H1 (cell line): ENCODE results near the gene OBSCN. TPM values are rescaled to one million over a fixed set of nuclear protein-coding genes. Genes with fewer than 3 reads are reported as not detected.

Experiments
- CTCF ChIA-PET: fragments of 300-600 bp; sonication (Branson Sonifier 250); formaldehyde crosslinking; loops from one replicate; lab custom pipeline; 2021; ENCODE audit not compliant: partially characterized antibody; lab: Charles Lee
- POLR2A ChIA-PET: fragments of 300-600 bp; sonication (Branson Sonifier 250); formaldehyde crosslinking; loops from one replicate; lab custom pipeline; 2021; ENCODE audit warnings: inconsistent platforms; ENCODE audit not compliant: partially characterized antibody; lab: Charles Lee
- DNase-seq, 2 experiments: peaks; one replicate each; pipeline versions ENCODE4 v3.0.0 to v3.0.0-alpha.2; 2010 to 2022; ENCODE audit warnings: low spot score in 2 of 2, low read depth in 1 of 2, mixed read lengths in 1 of 2
- FAIRE-seq: peaks from 2 replicates; lab custom pipeline; 2011; peaks lifted over from hg19 to GRCh38; lab: Jason Lieb, UNC
- H2AFZ ChIP-seq: 2 replicates; pipeline ENCODE4 v1.8.1; 2012; ENCODE audit warnings: low read length, inconsistent platforms
- H2AK5ac ChIP-seq: 2 replicates; pipeline ENCODE4 v1.6.1; 2013; ENCODE audit warnings: low read depth, low read length
- H2BK120ac ChIP-seq: replicated peaks from 2 replicates; pipeline ENCODE3; 2013; ENCODE audit warnings: low read depth, low read length, inconsistent platforms
- H2BK12ac ChIP-seq: 2 replicates; pipeline ENCODE4 v1.6.1; 2013; ENCODE audit warnings: low read depth, low read length
- H2BK15ac ChIP-seq: 2 replicates; pipeline ENCODE4 v1.6.1; 2013; ENCODE audit warnings: low read length
- H2BK20ac ChIP-seq: 2 replicates; pipeline ENCODE4 v1.6.1; 2013; ENCODE audit warnings: low read length
- H2BK5ac ChIP-seq: 2 replicates; pipeline ENCODE4 v1.6.1; 2013; ENCODE audit warnings: low read depth, low read length
- H3K14ac ChIP-seq: 2 replicates; pipeline ENCODE4 v1.6.1; 2013; ENCODE audit warnings: inconsistent platforms; ENCODE audit not compliant: insufficient read length
- H3K18ac ChIP-seq: 2 replicates; pipeline ENCODE4 v1.6.1; 2013; ENCODE audit warnings: low read length; ENCODE audit errors: extremely low read depth
- H3K23ac ChIP-seq: 2 replicates; pipeline ENCODE4 v1.6.1; 2013; ENCODE audit warnings: inconsistent platforms; ENCODE audit not compliant: insufficient read length
- H3K23me2 ChIP-seq: 2 replicates; pipeline ENCODE4 v1.6.1; 2013; ENCODE audit warnings: low read depth, low read length
- H3K27ac ChIP-seq: 2 replicates; pipeline ENCODE4 v1.6.1; 2011; ENCODE audit warnings: low read depth, low read length, inconsistent platforms
- H3K27me3 ChIP-seq, 4 experiments: replicated peaks in 1 of 4; 1 replicate in 1 of 4; 2 replicates in 3 of 4; pipeline versions ENCODE4 v1.6.1 to v1.8.1; 2011 to 2013; ENCODE audit warnings: low read length in 3 of 4, mild to moderate bottlenecking in 3 of 4, inconsistent platforms in 2 of 4, mixed read lengths in 2 of 4, moderate library complexity in 1 of 4; ENCODE audit not compliant: control insufficient read depth in 3 of 4, insufficient read depth in 3 of 4; ENCODE audit errors: extremely low read depth in 1 of 4
- H3K36me3 ChIP-seq, 4 experiments: 2 replicates each; pipeline versions ENCODE4 v1.6.1 to v1.8.1; 2011 to 2013; ENCODE audit warnings: mild to moderate bottlenecking in 4 of 4, low read length in 3 of 4, moderate library complexity in 2 of 4, control low read depth in 1 of 4, inconsistent platforms in 1 of 4; ENCODE audit not compliant: insufficient read depth in 4 of 4, control insufficient read depth in 2 of 4
- H3K4ac ChIP-seq: replicated peaks from 2 replicates; pipeline ENCODE3; 2013; ENCODE audit warnings: low read length, low read depth, mixed read lengths, inconsistent platforms; ENCODE audit not compliant: insufficient read length
- H3K4me1 ChIP-seq, 4 experiments: replicated peaks in 1 of 4; 1 replicate in 1 of 4; 2 replicates in 3 of 4; pipeline versions ENCODE4 v1.6.1 to v1.8.1; 2011 to 2013; ENCODE audit warnings: low read length in 3 of 4, inconsistent platforms in 2 of 4, mixed read lengths in 1 of 4; ENCODE audit not compliant: insufficient read depth in 4 of 4, control insufficient read depth in 3 of 4
- H3K4me2 ChIP-seq, 2 experiments: 2 replicates each; pipeline versions ENCODE4 v1.6.1 to v1.8.1; 2011 to 2013; ENCODE audit warnings: low read depth in 2 of 2, low read length in 2 of 2, control low read depth in 1 of 2, inconsistent platforms in 1 of 2, mild to moderate bottlenecking in 1 of 2; ENCODE audit not compliant: insufficient read depth in 1 of 2
- H3K4me3 ChIP-seq, 4 experiments: fragments of 200-600, 300-600 bp in 1 of 4; sonication (generic), shearing (Covaris generic), sonication (Bioruptor Twin) in 1 of 4; 2 replicates each; pipeline versions ENCODE4 v1.5.1 to v1.8.1; 2011 to 2016; ENCODE audit warnings: low read length in 4 of 4, low read depth in 3 of 4, control low read depth in 2 of 4, inconsistent platforms in 2 of 4, mild to moderate bottlenecking in 2 of 4, mixed read lengths in 1 of 4, moderate library complexity in 1 of 4; ENCODE audit not compliant: insufficient read depth in 2 of 4; ENCODE audit errors: extremely low read depth in 1 of 4
- H3K56ac ChIP-seq: replicated peaks from 2 replicates; pipeline ENCODE3; 2013; ENCODE audit warnings: low read depth, mild to moderate bottlenecking, mixed read lengths, low read length, inconsistent platforms; ENCODE audit not compliant: insufficient read length
- H3K79me1 ChIP-seq: 2 replicates; pipeline ENCODE4 v1.6.1; 2013; ENCODE audit warnings: low read depth, low read length, control low read depth
- H3K79me2 ChIP-seq, 2 experiments: 2 replicates each; pipeline versions ENCODE4 v1.6.1 to v1.8.1; 2012 to 2013; ENCODE audit warnings: low read length in 2 of 2, mild to moderate bottlenecking in 2 of 2, inconsistent platforms in 1 of 2; ENCODE audit not compliant: insufficient read depth in 2 of 2, control insufficient read depth in 1 of 2
- H3K9ac ChIP-seq, 4 experiments: replicated peaks in 1 of 4; 1 replicate in 1 of 4; 2 replicates in 3 of 4; pipeline versions ENCODE4 v1.6.1 to v1.8.1; 2011 to 2013; ENCODE audit warnings: low read depth in 3 of 4, low read length in 3 of 4, control low read depth in 2 of 4, mild to moderate bottlenecking in 2 of 4, moderate library complexity in 2 of 4, inconsistent platforms in 1 of 4; ENCODE audit errors: extremely low read depth in 1 of 4
- H3K9me3 ChIP-seq, 2 experiments: 2 replicates each; pipeline versions ENCODE4 v1.6.1 to v1.8.1; 2012 to 2013; ENCODE audit warnings: mild to moderate bottlenecking in 2 of 2, moderate library complexity in 2 of 2, control low read depth in 1 of 2, inconsistent platforms in 1 of 2, low read depth in 1 of 2, low read length in 1 of 2, mixed read lengths in 1 of 2; ENCODE audit not compliant: insufficient read depth in 2 of 2
- H4K20me1 ChIP-seq, 2 experiments: replicated peaks in 1 of 2; 2 replicates each; pipeline versions ENCODE3 to v1.8.1; 2011 to 2013; ENCODE audit warnings: inconsistent platforms in 2 of 2, low read length in 2 of 2, mild to moderate bottlenecking in 1 of 2; ENCODE audit not compliant: insufficient read depth in 2 of 2, control insufficient read depth in 1 of 2
- H4K5ac ChIP-seq: 2 replicates; pipeline ENCODE4 v1.6.1; 2013; ENCODE audit warnings: low read length, low read depth, mixed read lengths, inconsistent platforms; ENCODE audit not compliant: insufficient read length
- H4K8ac ChIP-seq: 2 replicates; pipeline ENCODE4 v1.8.0; 2013; ENCODE audit warnings: mild to moderate bottlenecking, moderate library complexity, low read length, inconsistent platforms; ENCODE audit not compliant: insufficient read depth; ENCODE audit errors: extremely low read depth
- H4K91ac ChIP-seq: replicated peaks from 2 replicates; pipeline ENCODE3; 2013; ENCODE audit warnings: low read length, mixed read lengths, inconsistent platforms; ENCODE audit not compliant: insufficient read length
- PHF8 ChIP-seq: fragments of 200-600 bp; sonication (generic); conservative IDR thresholded peaks from 2 replicates; pipeline ENCODE4 v1.7.1; 2012; ENCODE audit warnings: low read depth, mild to moderate bottlenecking, inconsistent platforms, low read length, moderate library complexity
- WGBS, 2 experiments: shearing (Covaris generic) in 1 of 2; methylation state at CpG; one replicate each; pipeline versions ENCODE4 v1.1.6 to v1.1.7; 2013 to 2015; ENCODE audit warnings: low lambda C conversion rate in 2 of 2, mixed read lengths in 2 of 2, inconsistent platforms in 1 of 2, low coverage in 1 of 2, missing lambda C conversion rate in 1 of 2; ENCODE audit not compliant: insufficient replicate concordance in 2 of 2, insufficient coverage in 1 of 2, insufficient read length in 1 of 2; ENCODE audit errors: extremely low coverage in 1 of 2, missing lambda C conversion rate in 1 of 2; 5-methylcytosine and 5-hydroxymethylcytosine counted together
- polyA plus RNA-seq, 7 experiments: library from polyadenylated mRNA; depleted of rRNA in 3 of 7; stranded (reverse) in 5 of 7; unstranded in 2 of 7; fragments of >200 nt in 5 of 7; fragments of 200-250 nt in 2 of 7; gene quantifications; 1 replicate in 5 of 7; 2 replicates in 1 of 7; 4 replicates in 1 of 7; pipeline versions ENCODE4 v1.2.1 to v1.2.3, GENCODE V29; 2011 to 2013; ENCODE audit warnings: missing spikeins in 2 of 7, mixed read lengths in 2 of 7
- total RNA-seq: library from RNA; stranded (reverse); fragmentation: NEBNext Ultra II Directional; extraction: Animal tissue kit (Norgen Biotek cat#: 25700); gene quantifications from 2 replicates; pipeline ENCODE4 v1.2.1, GENCODE V29; 2021
- TF ChIP-seq, protein P1 (sequence below), 3 experiments: IDR thresholded peaks; 1 replicate in 2 of 3; 2 replicates in 1 of 3; pipeline versions ENCODE4 v1.5.1 to v1.6.1; 2011; ENCODE audit warnings: low read length in 3 of 3, mild to moderate bottlenecking in 3 of 3, inconsistent platforms in 2 of 3, low read depth in 1 of 3, moderate library complexity in 1 of 3; ENCODE audit not compliant: insufficient read depth in 1 of 3; ENCODE audit errors: control extremely low read depth in 1 of 3

The OBSCN gene
- total and polyA plus RNA-seq, 2 of the 8 experiments (the other 6 are each of a cell fraction or from before 2014, with no cell fraction given): 7.5 to 28.4 TPM

DNA sequence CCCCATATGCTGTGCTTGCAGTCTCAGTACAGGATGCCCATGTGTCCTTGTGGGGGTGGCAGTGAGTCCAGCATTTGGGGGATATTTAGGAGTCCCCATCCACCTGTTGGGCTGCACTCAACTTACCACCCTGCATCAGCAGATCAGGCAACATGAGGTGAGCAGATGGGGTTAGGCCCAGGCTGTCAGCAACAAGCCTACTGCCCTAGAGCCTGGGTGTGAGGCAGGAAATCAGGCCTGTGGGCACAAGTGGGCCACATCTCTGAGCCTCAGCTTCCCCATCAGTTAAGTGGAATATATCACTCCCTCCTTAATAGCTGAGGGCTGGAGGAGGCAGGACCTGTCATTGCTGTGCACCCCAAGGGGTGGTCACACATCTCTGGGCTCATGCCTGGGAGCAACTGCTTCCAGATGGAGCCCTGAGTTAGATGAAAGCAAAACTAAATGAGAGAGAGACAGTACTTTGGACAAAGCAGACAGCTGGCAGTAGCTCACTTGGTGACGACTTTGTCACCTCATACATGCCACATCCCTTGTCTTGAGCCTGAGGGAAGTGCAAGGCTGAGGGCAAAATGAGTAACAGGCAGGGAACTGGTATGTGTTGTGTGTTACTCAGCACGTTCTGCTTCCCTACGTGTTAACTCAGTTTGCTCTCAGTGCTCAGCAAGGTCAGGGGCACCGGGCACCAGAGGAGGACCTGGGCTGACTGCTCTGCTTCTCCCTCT is 150.4 kb downstream of the OBSCN start:
- Histone ChIP-seq H2BK12ac (no peak overlapping the region), H3K14ac (no peak overlapping the region), H3K23me2 (no peaks in the 10 kb centered on the region), H3K18ac (no peak overlapping the region), H2BK20ac (no peak overlapping the region), H2BK5ac (no peak overlapping the region), H2AFZ (no peak overlapping the region), H3K56ac (no peak overlapping the region), H4K5ac (no peak overlapping the region), H3K9me3 (peaks cover 0 to 3% of the 10 kb centered on the region in 2 experiments; a peak in 1 of 4 replicates), H3K4me1 (no peaks in the 10 kb centered on the region; a peak in 2 of 7 replicates), H3K27ac (no peak overlapping the region), H3K79me1 (no peaks in the 10 kb centered on the region), H4K20me1 (no peaks in the 10 kb centered on the region), H3K23ac (no peak overlapping the region), H2AK5ac (no peak overlapping the region), H2BK120ac (no peak overlapping the region), H3K36me3 (no peaks in the 10 kb centered on the region), H3K4me3 (no peak overlapping the region), H3K9ac (no peak overlapping the region; a peak in 1 of 7 replicates), H3K79me2 (no peaks in the 10 kb centered on the region), H2BK15ac (no peak overlapping the region), H4K91ac (no peak overlapping the region), H3K4me2 (no peak overlapping the region), H4K8ac (0 out of 2 replicates have a peak overlapping the region, but pooled peaks have one; percentile 42), H3K4ac (no peak overlapping the region), H3K27me3 (no peaks in the 10 kb centered on the region; a peak in 2 of 7 replicates)
- POLR2A ChIA-PET: no interaction called here
- CTCF ChIA-PET: interaction anchor here (1.1 kb wide), 1 partner anchor 31 kb away, joined by 3 read pairs; no protein-coding TSS in a partner anchor
- WGBS, 2 experiments: 78% methylated on average over 4 of the region's 4 CpGs; no CpG with 5 or more reads in 1 of the 2 experiments
- FAIRE-seq (no peak), DNase-seq (no peak)
- TF ChIP-seq, protein P1, sequence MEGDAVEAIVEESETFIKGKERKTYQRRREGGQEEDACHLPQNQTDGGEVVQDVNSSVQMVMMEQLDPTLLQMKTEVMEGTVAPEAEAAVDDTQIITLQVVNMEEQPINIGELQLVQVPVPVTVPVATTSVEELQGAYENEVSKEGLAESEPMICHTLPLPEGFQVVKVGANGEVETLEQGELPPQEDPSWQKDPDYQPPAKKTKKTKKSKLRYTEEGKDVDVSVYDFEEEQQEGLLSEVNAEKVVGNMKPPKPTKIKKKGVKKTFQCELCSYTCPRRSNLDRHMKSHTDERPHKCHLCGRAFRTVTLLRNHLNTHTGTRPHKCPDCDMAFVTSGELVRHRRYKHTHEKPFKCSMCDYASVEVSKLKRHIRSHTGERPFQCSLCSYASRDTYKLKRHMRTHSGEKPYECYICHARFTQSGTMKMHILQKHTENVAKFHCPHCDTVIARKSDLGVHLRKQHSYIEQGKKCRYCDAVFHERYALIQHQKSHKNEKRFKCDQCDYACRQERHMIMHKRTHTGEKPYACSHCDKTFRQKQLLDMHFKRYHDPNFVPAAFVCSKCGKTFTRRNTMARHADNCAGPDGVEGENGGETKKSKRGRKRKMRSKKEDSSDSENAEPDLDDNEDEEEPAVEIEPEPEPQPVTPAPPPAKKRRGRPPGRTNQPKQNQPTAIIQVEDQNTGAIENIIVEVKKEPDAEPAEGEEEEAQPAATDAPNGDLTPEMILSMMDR (IDR thresholded peaks at IDR 0.05; ENCODE audit: control extremely low read depth in 1 of 3, insufficient read depth in 1 of 3, low read depth in 1 of 3, low read length in 3 of 3): no peak
- no peak for TF ChIP-seq PHF8
